HCT116 (cell line): ENCODE data around the gene WWOX. TPM values are rescaled to one million over a fixed set of nuclear protein-coding genes. Genes with fewer than 3 reads are reported as not detected.

Experiments
- ATAC-seq: fragments of 200-7000 bp; cut with Tn5 transposase; 2 replicates; pipeline ENCODE4 v1.9.1; 2020; ENCODE audit warnings: mild to moderate bottlenecking, moderate library complexity
- BruUV-seq: library from RNA; stranded (reverse); fragments of 400-500 nt; replicated peaks from 2 replicates; lab custom pipeline; 2021; lab: Mats Ljungman, UMichigan
- CTCF ChIA-PET: fragments of 300-600 bp; sonication (Branson Sonifier 250); formaldehyde crosslinking; loops from one replicate; lab custom pipeline; 2021; ENCODE audit warnings: antibody characterized with exemption; lab: Charles Lee
- POLR2A ChIA-PET: fragments of 300-600, 350-600 bp; sonication (Branson Sonifier 250); formaldehyde crosslinking; loops from one replicate; lab custom pipeline; 2021; ENCODE audit warnings: antibody characterized with exemption; lab: Charles Lee
- RAD21 ChIA-PET, 2 experiments: fragments of 300-600 bp; sonication (Branson Sonifier 250); formaldehyde crosslinking; loops; one replicate each; lab custom pipeline; 2023; ENCODE audit warnings: low total read pairs in 2 of 2; ENCODE audit not compliant: uncharacterized antibody in 2 of 2, unreplicated experiment in 2 of 2, low non-redundant PET in 1 of 2; lab: Charles Lee
- DNase-seq: peaks from one replicate; pipeline ENCODE4 v3.0.0-alpha.2; 2010; ENCODE audit warnings: low read depth, low spot score
- H2AFZ ChIP-seq: fragments of 200-600 bp; shearing (Covaris generic), sonication (generic); 2 replicates; pipeline ENCODE4 v1.6.1; 2017; ENCODE audit warnings: low read depth, mixed run types, mixed read lengths, antibody characterized with exemption, low read length; ENCODE audit not compliant: poor library complexity, severe bottlenecking
- H3K27ac ChIP-seq: 2 replicates; pipeline ENCODE4 v1.5.1; 2012; ENCODE audit warnings: low read depth, low read length
- H3K27me3 ChIP-seq: fragments of 200-600 bp; sonication (generic); 2 replicates; pipeline ENCODE4 v1.6.1; 2016; ENCODE audit warnings: mixed run types, low read length, mixed read lengths; ENCODE audit not compliant: insufficient read depth
- H3K36me3 ChIP-seq, 2 experiments: fragments of 200-500 bp in 1 of 2; fragments of 200-600 bp in 1 of 2; sonication (Bioruptor generic) in 1 of 2; sonication (generic) in 1 of 2; 2 replicates each; pipeline versions ENCODE4 v1.5.1 to v1.6.1; 2014 to 2016; ENCODE audit warnings: low read length in 2 of 2, inconsistent platforms in 1 of 2, mixed read lengths in 1 of 2, mixed run types in 1 of 2; ENCODE audit not compliant: insufficient read depth in 2 of 2, control insufficient read depth in 1 of 2
- H3K4me1 ChIP-seq, 2 experiments: fragments of 200-600 bp in 1 of 2; sonication (generic) in 1 of 2; 2 replicates each; pipeline versions ENCODE4 v1.5.1 to v1.6.1; 2012 to 2017; ENCODE audit warnings: low read length in 2 of 2, inconsistent platforms in 1 of 2, mild to moderate bottlenecking in 1 of 2, mixed read lengths in 1 of 2, mixed run types in 1 of 2, moderate library complexity in 1 of 2; ENCODE audit not compliant: insufficient read depth in 2 of 2, control insufficient read depth in 1 of 2
- H3K4me2 ChIP-seq: fragments of 200-600 bp; sonication (generic); 2 replicates; pipeline ENCODE4 v1.6.1; 2017; ENCODE audit warnings: mixed run types, low read length, mixed read lengths
- H3K4me3 ChIP-seq, 2 experiments: fragments of 200-600 bp in 1 of 2; sonication (generic) in 1 of 2; replicated peaks in 1 of 2; 2 replicates each; pipeline ENCODE4 v1.5.1; 2011 to 2016; ENCODE audit warnings: low read length in 2 of 2, control low read depth in 1 of 2, low read depth in 1 of 2, mild to moderate bottlenecking in 1 of 2, mixed read lengths in 1 of 2, mixed run types in 1 of 2
- H3K79me2 ChIP-seq: fragments of 200-600 bp; sonication (generic); 2 replicates; pipeline ENCODE4 v1.6.1; 2017; ENCODE audit warnings: mild to moderate bottlenecking, mixed run types, low read length, moderate library complexity, mixed read lengths; ENCODE audit not compliant: insufficient read depth
- H3K9ac ChIP-seq: fragments of 200-600 bp; sonication (generic); 2 replicates; pipeline ENCODE4 v1.6.1; 2016; ENCODE audit warnings: low read length, mixed read lengths
- H3K9me2 ChIP-seq: fragments of 200-600 bp; sonication (generic), shearing (Covaris generic); 2 replicates; pipeline ENCODE4 v1.6.1; 2017; ENCODE audit warnings: mixed run types, mild to moderate bottlenecking, moderate library complexity; ENCODE audit not compliant: insufficient read depth
- H3K9me3 ChIP-seq, 2 experiments: fragments of 200-500 bp in 1 of 2; fragments of 200-600 bp in 1 of 2; sonication (Bioruptor generic) in 1 of 2; sonication (generic) in 1 of 2; 2 replicates each; pipeline ENCODE4 v1.6.1; 2014 to 2017; ENCODE audit warnings: low read length in 2 of 2, mixed read lengths in 2 of 2, inconsistent platforms in 1 of 2, low read depth in 1 of 2, mild to moderate bottlenecking in 1 of 2, mixed run types in 1 of 2, moderate library complexity in 1 of 2; ENCODE audit not compliant: control insufficient read depth in 1 of 2, insufficient read depth in 1 of 2
- H4K20me1 ChIP-seq: fragments of 200-600 bp; sonication (generic), shearing (Covaris generic); 2 replicates; pipeline ENCODE4 v1.6.1; 2017; ENCODE audit warnings: mixed run types, mild to moderate bottlenecking, moderate library complexity; ENCODE audit not compliant: insufficient read depth
- CEBPB ChIP-seq: IDR thresholded peaks from 2 replicates; pipeline ENCODE4 v1.6.1; 2012; ENCODE audit warnings: low read depth
- EGR1 ChIP-seq: IDR thresholded peaks from 2 replicates; pipeline ENCODE4 v1.6.1; 2012; ENCODE audit warnings: low read depth
- ELF1 ChIP-seq: IDR thresholded peaks from 2 replicates; pipeline ENCODE4 v1.6.1; 2012; ENCODE audit warnings: low read depth, borderline replicate concordance
- EZH2 ChIP-seq: fragments of 200-600 bp; sonication (generic); IDR thresholded peaks from 2 replicates; pipeline ENCODE4 v1.6.1; 2017; ENCODE audit warnings: antibody characterized with exemption, mixed run types
- EZH2phosphoT487 ChIP-seq: fragments of 200-600 bp; IDR thresholded peaks from 2 replicates; pipeline ENCODE4 v1.6.1; 2018; ENCODE audit warnings: antibody characterized with exemption, borderline replicate concordance
- FOSL1 ChIP-seq: IDR thresholded peaks from 2 replicates; pipeline ENCODE4 v1.6.1; 2012; ENCODE audit warnings: low read depth
- JUND ChIP-seq: IDR thresholded peaks from 2 replicates; pipeline ENCODE4 v1.6.1; 2012
- POLR2A ChIP-seq: IDR thresholded peaks from 2 replicates; pipeline ENCODE4 v1.7.0; 2011; ENCODE audit warnings: borderline replicate concordance; ENCODE audit not compliant: insufficient read depth, insufficient read length; ENCODE audit errors: extremely low read depth
- POLR2AphosphoS5 ChIP-seq: IDR thresholded peaks from 2 replicates; pipeline ENCODE4 v1.6.1; 2011; ENCODE audit warnings: mild to moderate bottlenecking, low read depth, low read length, moderate library complexity
- RAD21 ChIP-seq: IDR thresholded peaks from 2 replicates; pipeline ENCODE4 v1.6.1; 2012; ENCODE audit warnings: low read depth, mild to moderate bottlenecking
- SIN3A ChIP-seq: IDR thresholded peaks from 2 replicates; pipeline ENCODE4 v1.6.1; 2012; ENCODE audit warnings: low read depth
- SP1 ChIP-seq: IDR thresholded peaks from 2 replicates; pipeline ENCODE4 v1.6.1; 2012; ENCODE audit warnings: low read depth
- SRF ChIP-seq: IDR thresholded peaks from 2 replicates; pipeline ENCODE4 v1.6.1; 2012; ENCODE audit warnings: low read depth
- TCF7L2 ChIP-seq: IDR thresholded peaks from 2 replicates; pipeline ENCODE4 v1.7.0; 2011; ENCODE audit warnings: borderline replicate concordance, inconsistent platforms; ENCODE audit not compliant: insufficient read depth, insufficient read length; ENCODE audit errors: extremely low read depth
- YY1 ChIP-seq: IDR thresholded peaks from 2 replicates; pipeline ENCODE4 v1.6.1; 2011; ENCODE audit warnings: low read length, low read depth, moderate library complexity, mild to moderate bottlenecking; ENCODE audit not compliant: insufficient replicate concordance; ENCODE audit errors: extremely low read depth
- ZFX ChIP-seq: fragments of 450-650 bp; IDR thresholded peaks from 2 replicates; pipeline ENCODE4 v1.6.1; 2017
- ZNF274 ChIP-seq: fragments of 200-500 bp; sonication (Bioruptor generic); IDR thresholded peaks from 2 replicates; pipeline ENCODE4 v1.6.1; 2014; ENCODE audit warnings: mild to moderate bottlenecking, low read depth, low read length, inconsistent platforms
- intact Hi-C: fragments of 100-400 bp; cut with micrococcal nuclease; formaldehyde crosslinking; loops from 2 replicates; pipeline ENCODE4 v1.10.0; 2022
- total RNA-seq: library from RNA; stranded (reverse); gene quantifications from one replicate; pipeline ENCODE4 v1.2.1, GENCODE V29; 2021; ENCODE audit not compliant: unreplicated experiment
- TF ChIP-seq, protein P1 (sequence below), 3 experiments: fragments of 200-600 bp in 1 of 3; sonication (generic) in 1 of 3; IDR thresholded peaks in 2 of 3; conservative IDR thresholded peaks in 1 of 3; 2 replicates each; pipeline ENCODE4 v1.5.1; 2012 to 2017; ENCODE audit warnings: low read depth in 2 of 3, low read length in 2 of 3, antibody characterized with exemption in 1 of 3, borderline replicate concordance in 1 of 3, control low read depth in 1 of 3, mild to moderate bottlenecking in 1 of 3, mixed read lengths in 1 of 3, mixed run types in 1 of 3, moderate library complexity in 1 of 3; ENCODE audit not compliant: insufficient read depth in 1 of 3
- TF ChIP-seq, protein P2 (sequence below): IDR thresholded peaks from 2 replicates; pipeline ENCODE4 v1.6.1; 2011; ENCODE audit warnings: mild to moderate bottlenecking, low read length, moderate library complexity; ENCODE audit not compliant: insufficient replicate concordance; ENCODE audit errors: extremely low read depth
- TF ChIP-seq, protein P3 (sequence below): IDR thresholded peaks from 2 replicates; pipeline ENCODE4 v1.6.1; 2012

WWOX gene
- total RNA-seq, 1 experiment from 2014 or later, result 13.7 TPM

DNA sequence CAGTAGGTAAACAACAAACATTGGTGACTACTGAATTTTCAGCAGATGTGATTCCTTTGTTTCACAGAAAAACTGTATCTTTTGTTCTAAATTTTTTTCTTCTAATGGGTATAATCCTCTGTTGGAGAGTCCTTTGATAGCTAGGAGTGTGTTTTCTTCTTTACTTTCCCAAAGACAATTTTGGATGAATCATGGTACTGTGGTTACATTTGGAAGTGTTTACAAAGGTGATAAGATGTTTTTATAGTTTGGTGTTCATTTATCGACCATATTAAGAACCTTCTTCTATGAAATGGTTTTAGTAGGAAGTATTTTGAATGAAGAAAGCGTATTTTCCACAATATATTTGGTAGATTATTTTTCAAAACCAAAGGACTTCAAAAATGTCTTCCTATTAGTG lies 333.7 kb downstream of the WWOX start:
- intact Hi-C loops, result no loop called here
- ATAC-seq, result no peak

More for the DNA sequence above, 333.7 kb downstream of the WWOX start:
- Histone ChIP-seq H3K27me3 (no peaks in the 10 kb centered on the region), H3K36me3 (no peaks in the 10 kb centered on the region), H3K9me3 (no peaks in the 10 kb centered on the region), H4K20me1 (no peaks in the 10 kb centered on the region), H3K4me3 (no peak overlapping the region), H3K4me1 (no peaks in the 10 kb centered on the region), H3K4me2 (no peak overlapping the region), H3K9me2 (no peaks in the 10 kb centered on the region), H2AFZ (no peak overlapping the region), H3K9ac (no peak overlapping the region), H3K79me2 (no peaks in the 10 kb centered on the region), H3K27ac (no peak overlapping the region)
- DNase-seq, result no peak
- no TSS peak for BruUV-seq
- ChIA-PET RAD21 (no interaction called here), CTCF (no interaction called here), POLR2A (no interaction called here)
- TF ChIP-seq ZNF274 (no peak), SP1 (no peak), SRF (no peak), ZFX (no peak), JUND (no peak), ELF1 (no peak), RAD21 (no peak), POLR2AphosphoS5 (no peak), EZH2 (no peak), TCF7L2 (no peak), SIN3A (no peak), EZH2phosphoT487 (no peak), POLR2A (no peak), EGR1 (no peak), FOSL1 (no peak), CEBPB (no peak), YY1 (no peak)
- TF ChIP-seq, protein P1, sequence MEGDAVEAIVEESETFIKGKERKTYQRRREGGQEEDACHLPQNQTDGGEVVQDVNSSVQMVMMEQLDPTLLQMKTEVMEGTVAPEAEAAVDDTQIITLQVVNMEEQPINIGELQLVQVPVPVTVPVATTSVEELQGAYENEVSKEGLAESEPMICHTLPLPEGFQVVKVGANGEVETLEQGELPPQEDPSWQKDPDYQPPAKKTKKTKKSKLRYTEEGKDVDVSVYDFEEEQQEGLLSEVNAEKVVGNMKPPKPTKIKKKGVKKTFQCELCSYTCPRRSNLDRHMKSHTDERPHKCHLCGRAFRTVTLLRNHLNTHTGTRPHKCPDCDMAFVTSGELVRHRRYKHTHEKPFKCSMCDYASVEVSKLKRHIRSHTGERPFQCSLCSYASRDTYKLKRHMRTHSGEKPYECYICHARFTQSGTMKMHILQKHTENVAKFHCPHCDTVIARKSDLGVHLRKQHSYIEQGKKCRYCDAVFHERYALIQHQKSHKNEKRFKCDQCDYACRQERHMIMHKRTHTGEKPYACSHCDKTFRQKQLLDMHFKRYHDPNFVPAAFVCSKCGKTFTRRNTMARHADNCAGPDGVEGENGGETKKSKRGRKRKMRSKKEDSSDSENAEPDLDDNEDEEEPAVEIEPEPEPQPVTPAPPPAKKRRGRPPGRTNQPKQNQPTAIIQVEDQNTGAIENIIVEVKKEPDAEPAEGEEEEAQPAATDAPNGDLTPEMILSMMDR (IDR thresholded peaks at IDR 0.05 in 2 of 3, conservative IDR thresholded peaks at IDR 0.05 in 1 of 3; ENCODE audit: borderline replicate concordance in 1 of 3, insufficient read depth in 1 of 3, low read depth in 2 of 3, low read length in 2 of 3), result no peak
- TF ChIP-seq, protein P2, sequence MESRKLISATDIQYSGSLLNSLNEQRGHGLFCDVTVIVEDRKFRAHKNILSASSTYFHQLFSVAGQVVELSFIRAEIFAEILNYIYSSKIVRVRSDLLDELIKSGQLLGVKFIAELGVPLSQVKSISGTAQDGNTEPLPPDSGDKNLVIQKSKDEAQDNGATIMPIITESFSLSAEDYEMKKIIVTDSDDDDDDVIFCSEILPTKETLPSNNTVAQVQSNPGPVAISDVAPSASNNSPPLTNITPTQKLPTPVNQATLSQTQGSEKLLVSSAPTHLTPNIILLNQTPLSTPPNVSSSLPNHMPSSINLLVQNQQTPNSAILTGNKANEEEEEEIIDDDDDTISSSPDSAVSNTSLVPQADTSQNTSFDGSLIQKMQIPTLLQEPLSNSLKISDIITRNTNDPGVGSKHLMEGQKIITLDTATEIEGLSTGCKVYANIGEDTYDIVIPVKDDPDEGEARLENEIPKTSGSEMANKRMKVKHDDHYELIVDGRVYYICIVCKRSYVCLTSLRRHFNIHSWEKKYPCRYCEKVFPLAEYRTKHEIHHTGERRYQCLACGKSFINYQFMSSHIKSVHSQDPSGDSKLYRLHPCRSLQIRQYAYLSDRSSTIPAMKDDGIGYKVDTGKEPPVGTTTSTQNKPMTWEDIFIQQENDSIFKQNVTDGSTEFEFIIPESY, result no peak
- TF ChIP-seq, protein P3, sequence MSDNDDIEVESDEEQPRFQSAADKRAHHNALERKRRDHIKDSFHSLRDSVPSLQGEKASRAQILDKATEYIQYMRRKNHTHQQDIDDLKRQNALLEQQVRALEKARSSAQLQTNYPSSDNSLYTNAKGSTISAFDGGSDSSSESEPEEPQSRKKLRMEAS, result no peak
